ENCODE results near the gene CDK8.
A peak's percentile ranks its signal among the peaks of the same experiment; 100 is the strongest.

CDK8 gene

GRCh38 chr13:26253787-26254582 is at the start of gene CDK8:
Gene CDK8 (plus strand): TSS chr13:26254129. CDS start chr13:26254642, 513 bp downstream.
- DNase-seq, result peak; percentile 95
- in situ Hi-C loops (cut with MboI; ENCODE audit: low pct_unique_long_range_greater_than_20kb, low sequenced_read_pairs), result no loop called here

GRCh38 chr13:26208287-26208686 is 45.6 kb upstream of the CDK8 start:
- no peak for DNase-seq
- in situ Hi-C loops (cut with MboI; ENCODE audit: low pct_unique_long_range_greater_than_20kb, low sequenced_read_pairs), result no loop called here

- DNase-seq, result no peak
- in situ Hi-C loops (cut with MboI; ENCODE audit: low pct_unique_long_range_greater_than_20kb, low sequenced_read_pairs), result no loop called here
Measured at GRCh38 chr13:26213345-26213744, 40.6 kb upstream of the CDK8 start.

- DNase-seq, result no peak
- in situ Hi-C loops (cut with MboI; ENCODE audit: low pct_unique_long_range_greater_than_20kb, low sequenced_read_pairs), result no loop called here
Measured at GRCh38 chr13:26213982-26214381, 39.9 kb upstream of the CDK8 start.

DNA sequence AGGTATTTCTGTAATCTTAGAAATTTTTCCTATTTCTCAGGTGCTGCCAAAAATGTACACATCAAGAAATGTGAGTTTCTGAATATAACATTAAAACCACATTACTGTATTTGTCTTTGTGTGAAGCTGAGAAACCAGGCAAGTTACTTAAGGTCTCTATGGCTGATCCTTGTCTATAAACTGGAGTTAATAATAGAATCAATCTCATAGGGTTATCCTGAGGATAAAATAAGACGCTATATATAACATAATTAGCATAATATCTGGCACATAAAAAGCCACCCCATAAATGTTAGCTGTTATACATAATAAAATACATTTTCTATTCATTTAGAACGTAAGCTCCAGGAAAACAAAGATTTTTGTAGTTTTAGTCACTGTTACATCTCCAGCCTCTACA is 37.9 kb upstream of the CDK8 start:
- in situ Hi-C loops (cut with MboI; ENCODE audit: low pct_unique_long_range_greater_than_20kb, low sequenced_read_pairs), result no loop called here
- no peak for DNase-seq

DNA sequence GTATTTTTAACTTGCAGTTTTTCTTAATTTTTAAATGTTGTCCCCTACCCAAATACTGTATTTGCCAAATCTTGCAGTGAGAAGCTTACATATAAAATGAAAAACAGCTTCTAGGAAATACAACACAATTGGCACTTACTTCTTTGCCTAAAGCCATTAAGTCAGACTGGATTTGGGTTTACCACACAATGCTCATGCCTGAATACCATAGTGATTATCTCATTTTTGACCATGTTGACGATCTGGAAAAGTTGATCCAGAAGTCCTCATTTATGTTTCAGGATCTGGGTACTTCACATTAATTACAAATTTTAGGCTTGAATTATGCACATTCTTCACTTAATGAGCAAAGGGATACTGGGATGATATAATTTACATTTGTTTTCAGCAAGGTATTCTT is 34.2 kb upstream of the CDK8 start:
- in situ Hi-C loops (cut with MboI; ENCODE audit: low pct_unique_long_range_greater_than_20kb, low sequenced_read_pairs), result no loop called here
- no peak for DNase-seq

- no peak for DNase-seq
- in situ Hi-C loops (cut with MboI; ENCODE audit: low pct_unique_long_range_greater_than_20kb, low sequenced_read_pairs), result no loop called here
Measured at GRCh38 chr13:26220575-26220974, 33.4 kb upstream of the CDK8 start.

GRCh38 chr13:26221399-26221720 is 32.6 kb upstream of the CDK8 start:
- no peak for DNase-seq
- in situ Hi-C loops (cut with MboI; ENCODE audit: low pct_unique_long_range_greater_than_20kb, low sequenced_read_pairs), result no loop called here

- in situ Hi-C loops (cut with MboI; ENCODE audit: low pct_unique_long_range_greater_than_20kb, low sequenced_read_pairs), result no loop called here
- DNase-seq, result peak; percentile 97
Measured at GRCh38 chr13:26221721-26222519, 32.0 kb upstream of the CDK8 start, which contains the start of gene RNF6. Gene RNF6 (minus strand): TSS chr13:26222314. CDS start chr13:26219649, 2,665 bp downstream.

- no peak for DNase-seq
- in situ Hi-C loops (cut with MboI; ENCODE audit: low pct_unique_long_range_greater_than_20kb, low sequenced_read_pairs), result no loop called here
Measured at GRCh38 chr13:26222520-26223046, 31.3 kb upstream of the CDK8 start.

- in situ Hi-C loops (cut with MboI; ENCODE audit: low pct_unique_long_range_greater_than_20kb, low sequenced_read_pairs), result no loop called here
- no peak for DNase-seq
Measured at GRCh38 chr13:26225896-26226617, 27.9 kb upstream of the CDK8 start.

DNA sequence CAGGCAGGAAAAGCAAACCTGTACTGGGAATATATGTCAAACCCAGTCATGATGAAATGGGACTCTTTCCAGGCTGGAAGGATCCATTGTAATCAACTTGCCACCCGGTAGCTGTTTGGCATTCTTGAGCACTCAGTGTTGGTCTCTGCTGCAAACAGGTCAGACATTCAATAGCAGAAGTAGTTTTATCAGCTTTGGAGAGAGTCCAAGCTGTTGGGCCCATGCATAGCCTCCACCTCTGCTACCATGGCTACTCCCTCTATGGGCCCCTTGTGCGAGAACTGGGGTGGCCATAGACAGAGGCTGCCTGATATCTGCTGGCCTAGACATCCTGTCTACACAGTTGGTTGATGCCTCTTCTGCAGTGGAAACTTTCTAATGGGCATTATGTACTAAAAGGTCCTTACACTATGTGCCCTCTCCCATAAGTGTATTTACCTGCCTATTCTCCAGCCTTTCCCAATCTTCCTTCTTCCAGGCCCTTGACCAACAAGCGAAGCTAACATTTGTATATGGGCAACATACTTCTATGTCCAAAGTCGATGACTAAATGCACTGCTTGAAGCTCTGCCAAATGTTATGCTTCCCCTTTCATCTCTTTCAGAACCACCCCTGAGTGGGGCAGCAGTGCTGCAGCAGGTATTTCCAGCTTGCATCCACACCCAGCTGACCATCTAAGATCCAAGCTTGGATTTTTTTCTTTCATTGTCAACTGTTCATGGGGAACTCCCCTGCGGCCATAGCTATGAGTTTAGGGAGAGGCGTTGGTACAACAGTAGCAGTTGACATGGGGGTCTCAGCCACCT is 26.6 kb upstream of the CDK8 start:
- DNase-seq, result no peak
- in situ Hi-C loops (cut with MboI; ENCODE audit: low pct_unique_long_range_greater_than_20kb, low sequenced_read_pairs), result no loop called here

DNA sequence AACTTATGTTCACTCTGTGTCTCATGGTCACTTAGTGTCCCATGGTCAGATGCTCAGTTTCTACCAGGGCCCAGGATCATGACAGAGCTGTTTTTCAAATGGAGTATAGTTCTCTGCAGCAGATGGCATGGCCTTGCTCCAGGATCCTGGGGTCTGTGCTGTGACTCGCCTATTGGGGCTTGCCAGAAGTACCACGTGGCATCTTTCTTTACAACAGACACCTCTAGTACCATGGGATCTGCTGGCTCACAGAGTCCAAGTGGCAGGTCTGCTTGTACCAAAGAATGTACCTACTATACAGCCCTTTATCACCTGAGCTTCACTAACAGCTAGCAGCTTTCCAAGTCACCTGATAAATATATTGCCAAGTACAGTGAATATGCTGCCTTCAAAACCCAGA is 25.8 kb upstream of the CDK8 start:
- in situ Hi-C loops (cut with MboI; ENCODE audit: low pct_unique_long_range_greater_than_20kb, low sequenced_read_pairs), result no loop called here

DNA sequence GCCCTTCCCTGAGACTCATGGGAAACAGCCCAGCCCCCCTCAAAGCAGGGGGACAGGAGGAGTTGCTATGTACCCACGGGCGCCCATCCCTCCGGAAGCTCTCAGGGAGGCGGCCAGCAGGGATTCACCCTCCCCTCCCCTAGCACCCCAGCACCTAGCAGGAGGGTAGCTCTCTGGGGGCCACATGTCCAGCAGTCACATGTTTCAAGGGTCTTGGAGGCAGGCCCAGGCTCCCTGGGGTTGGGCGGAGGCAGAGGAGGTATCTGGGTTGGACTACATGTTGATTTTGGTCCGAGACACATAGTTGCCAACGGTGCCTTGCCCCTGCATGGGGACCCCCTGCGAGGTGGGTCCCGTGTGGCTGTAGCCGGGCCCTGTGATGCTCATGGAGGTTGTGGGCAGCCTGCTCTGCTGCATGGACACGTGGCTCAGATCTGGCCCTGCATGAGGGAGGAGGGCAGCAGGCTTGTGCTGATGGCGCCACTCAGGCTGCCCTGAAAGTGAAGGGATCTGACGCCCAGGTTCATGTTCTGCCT is 24.8 kb upstream of the CDK8 start:
- in situ Hi-C loops (cut with MboI; ENCODE audit: low pct_unique_long_range_greater_than_20kb, low sequenced_read_pairs), result no loop called here
- no peak for DNase-seq

More for the DNA sequence above, 25.8 kb upstream of the CDK8 start:
- DNase-seq, result no peak

DNA sequence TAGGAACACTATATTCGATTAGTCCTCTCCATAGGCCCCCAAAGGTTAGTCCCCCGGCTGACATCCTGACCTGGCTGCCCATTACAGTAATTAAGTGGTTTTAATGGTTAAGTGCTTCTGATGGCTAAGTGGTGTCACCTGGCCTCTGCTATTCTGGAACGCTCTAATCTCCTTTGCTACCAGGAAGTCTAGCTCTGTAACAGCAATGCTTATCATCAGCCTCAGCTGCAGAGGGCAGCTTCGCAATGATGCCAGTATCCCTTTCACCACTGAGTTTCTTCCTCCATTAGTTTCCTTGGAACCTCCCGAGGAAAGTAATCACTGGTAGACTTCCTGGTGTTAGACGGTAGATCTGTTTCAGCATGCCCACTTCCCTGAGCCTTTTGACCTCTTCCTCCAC is 23.2 kb upstream of the CDK8 start:
- in situ Hi-C loops (cut with MboI; ENCODE audit: low pct_unique_long_range_greater_than_20kb, low sequenced_read_pairs), result no loop called here
- no peak for DNase-seq

- DNase-seq, result no peak
- in situ Hi-C loops (cut with MboI; ENCODE audit: low pct_unique_long_range_greater_than_20kb, low sequenced_read_pairs), result no loop called here
Measured at GRCh38 chr13:26236296-26236695, 17.6 kb upstream of the CDK8 start.

DNA sequence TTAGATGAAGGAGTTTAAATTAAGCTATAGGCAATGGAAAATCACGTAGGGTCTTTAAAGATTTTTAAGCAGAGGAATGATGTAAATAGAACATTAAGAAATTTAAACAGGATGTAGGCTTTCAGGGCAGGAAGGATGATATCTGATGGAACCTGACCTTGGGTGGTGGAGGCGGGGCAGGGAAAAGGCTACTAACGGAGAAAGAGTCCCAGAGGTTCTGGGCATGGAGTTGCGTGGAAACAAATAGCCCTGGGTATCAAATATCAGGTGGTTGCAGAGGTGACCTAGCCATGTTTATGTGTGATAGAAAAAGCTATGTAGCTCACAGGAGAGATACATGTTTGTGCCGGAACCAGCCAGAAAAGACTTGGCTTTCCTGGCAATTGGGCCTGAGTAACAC is 7.8 kb upstream of the CDK8 start:
- in situ Hi-C loops (cut with MboI; ENCODE audit: low pct_unique_long_range_greater_than_20kb, low sequenced_read_pairs), result no loop called here
- no peak for DNase-seq

DNA sequence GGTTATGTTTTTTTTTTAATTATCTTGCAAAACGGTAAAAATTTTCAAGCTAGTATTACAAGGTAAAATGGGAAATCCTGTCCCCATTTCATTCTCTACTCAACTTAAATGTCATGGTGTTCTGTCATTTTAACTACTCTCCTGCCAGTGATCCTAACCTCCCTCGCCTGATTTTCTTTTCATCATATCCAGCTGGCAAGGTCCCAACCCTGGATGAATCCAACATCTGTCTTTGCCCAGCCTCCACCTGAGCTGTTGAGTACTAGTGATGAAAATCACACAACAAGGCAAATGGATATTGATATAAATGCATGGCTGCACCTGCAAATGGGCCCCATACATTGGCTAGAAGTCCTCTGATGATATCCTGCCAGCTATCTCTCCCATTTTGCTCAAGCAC is 6.9 kb upstream of the CDK8 start:
- in situ Hi-C loops (cut with MboI; ENCODE audit: low pct_unique_long_range_greater_than_20kb, low sequenced_read_pairs), result no loop called here

DNA sequence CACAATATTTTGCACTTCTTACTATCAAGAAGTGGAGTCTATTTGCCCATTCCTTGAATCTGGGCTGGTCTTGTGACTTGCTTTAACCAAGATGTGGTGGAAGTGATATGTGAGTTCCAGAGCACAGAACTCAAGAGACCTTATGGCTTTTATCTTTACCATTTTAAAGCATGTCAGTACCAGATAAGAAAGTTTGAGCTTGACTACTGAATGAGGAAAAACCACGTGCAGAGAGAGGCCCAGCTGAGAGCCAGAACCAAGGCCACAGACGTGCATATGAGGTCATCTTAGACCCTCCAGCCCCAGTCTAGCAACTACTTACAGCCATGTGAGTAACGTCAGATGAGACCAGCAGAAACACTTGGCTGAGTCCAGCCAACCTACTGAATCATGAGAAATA is 6.3 kb upstream of the CDK8 start:
- in situ Hi-C loops (cut with MboI; ENCODE audit: low pct_unique_long_range_greater_than_20kb, low sequenced_read_pairs), result no loop called here
- no peak for DNase-seq

More for the DNA sequence above, 6.9 kb upstream of the CDK8 start:
- DNase-seq, result no peak

Data from KBM-7 (cell line).